Hippocampal formation (tissue), 2 donors: Measurements from ENCODE around the gene PDE6A.

ENCODE experiments used
- DNase-seq, 2 donors: peaks; one replicate each; lab custom pipeline; 2025; lab: John Stamatoyannopoulos, UW

PDE6A gene

GRCh38 chr5:149817539-149818060 is 127.0 kb downstream of the PDE6A start:
- DNase-seq = no peak

- no peak for DNase-seq
Observed at GRCh38 chr5:149816661-149817060, 127.9 kb downstream of the PDE6A start.

- DNase-seq = no peak
Observed at GRCh38 chr5:149811453-149811852, 133.1 kb downstream of the PDE6A start.

- DNase-seq = no peak
Observed at GRCh38 chr5:149810856-149811255, 133.7 kb downstream of the PDE6A start.

- no peak for DNase-seq
Observed at GRCh38 chr5:149809931-149810691, 134.5 kb downstream of the PDE6A start.

- no peak for DNase-seq
Observed at GRCh38 chr5:149808264-149808982, 136.2 kb downstream of the PDE6A start.
